ENCODE data around the gene GLT6D1. TPM values are rescaled to one million over a fixed set of nuclear protein-coding genes. Genes with fewer than 3 reads are reported as not detected.

Gene GLT6D1, protein sequence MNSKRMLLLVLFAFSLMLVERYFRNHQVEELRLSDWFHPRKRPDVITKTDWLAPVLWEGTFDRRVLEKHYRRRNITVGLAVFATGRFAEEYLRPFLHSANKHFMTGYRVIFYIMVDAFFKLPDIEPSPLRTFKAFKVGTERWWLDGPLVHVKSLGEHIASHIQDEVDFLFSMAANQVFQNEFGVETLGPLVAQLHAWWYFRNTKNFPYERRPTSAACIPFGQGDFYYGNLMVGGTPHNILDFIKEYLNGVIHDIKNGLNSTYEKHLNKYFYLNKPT
- total RNA-seq, result not detected in 2 replicates

DNA sequence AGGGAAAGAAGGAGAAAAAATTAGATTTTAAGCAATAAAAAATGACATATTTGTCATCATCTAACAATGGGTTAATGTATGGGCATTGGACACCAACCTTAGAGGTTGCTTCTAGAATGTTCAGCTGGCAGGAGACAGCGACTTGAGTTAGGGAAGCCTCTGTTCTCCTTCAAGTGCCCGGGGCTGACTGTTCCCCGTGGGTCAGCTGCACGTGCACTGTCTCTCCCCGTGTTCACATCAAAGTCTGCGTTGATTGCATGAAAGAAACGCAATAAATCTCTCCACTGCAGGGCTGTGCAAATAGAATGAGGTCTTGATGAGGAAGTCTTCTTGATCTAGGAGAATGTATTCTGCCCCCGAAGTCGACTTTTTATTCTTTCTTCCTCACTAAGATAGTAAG, at the start of gene GLT6D1:
TSS of gene GLT6D1 (minus strand) at position 345 of the 400 bp plus-strand sequence. CDS start 353 bp downstream, outside the sequence.

DNA sequence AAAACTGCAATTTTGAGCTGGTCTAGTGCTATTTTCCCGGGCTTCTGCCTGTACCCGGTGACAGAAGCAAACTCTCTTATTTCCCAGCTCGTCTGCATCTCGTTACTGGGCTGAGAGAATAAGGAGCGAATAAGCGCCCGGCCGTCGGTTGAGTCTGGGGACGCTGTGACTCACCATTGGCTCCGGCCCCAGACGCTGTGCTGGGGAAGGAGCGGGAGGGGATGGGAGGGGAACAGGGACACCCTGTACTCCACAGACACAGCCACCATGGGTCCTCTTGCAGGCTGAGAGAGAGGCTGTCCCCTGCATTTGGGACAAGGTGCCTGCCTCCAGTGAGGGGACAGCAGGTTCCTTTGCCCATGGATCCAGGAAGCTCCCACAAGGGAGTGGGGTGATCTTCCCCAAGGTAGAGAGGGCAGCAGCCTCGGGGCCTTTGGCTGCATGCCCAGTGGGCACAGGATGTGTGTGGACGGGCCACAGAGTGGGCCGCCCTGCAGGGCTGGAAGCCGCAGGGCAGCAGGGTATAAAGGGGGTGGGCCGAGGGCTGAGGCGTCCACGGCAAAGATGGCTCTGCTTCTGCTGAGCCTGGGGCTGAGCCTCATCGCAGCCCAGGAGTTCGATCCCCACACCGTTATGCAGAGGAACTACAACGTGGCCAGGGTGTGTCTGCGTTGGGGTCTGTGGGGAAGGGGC, 23.6 kb upstream of the GLT6D1 start, which contains the start of gene LCN9:
TSS of gene LCN9 (plus strand) at position 552 of the 693 bp plus-strand sequence. CDS start at position 565, 13 bp downstream.

Other genes with a start within 250 kb of the GLT6D1 start
- gene PPP1R26, start 159.8 kb downstream of the GLT6D1 start, total RNA-seq, result 20.7 and 30.8 TPM in 2 replicates
- 56.1 and 72.4 TPM in 2 replicates for gene MRPS2, start 138.9 kb downstream of the GLT6D1 start, total RNA-seq
- not detected in 2 replicates for gene LCN1, start 118.1 kb downstream of the GLT6D1 start, total RNA-seq
- not detected in 2 replicates for gene OBP2A, start 93.4 kb downstream of the GLT6D1 start, total RNA-seq
- gene PAEP, start 77.8 kb downstream of the GLT6D1 start, total RNA-seq, result not detected in 2 replicates
- not detected in 2 replicates for gene LCN9, start 23.8 kb upstream of the GLT6D1 start, total RNA-seq
- not detected in 2 replicates for gene SOHLH1, start 59.9 kb upstream of the GLT6D1 start, total RNA-seq
- gene KCNT1, start 62.6 kb upstream of the GLT6D1 start, total RNA-seq, result not detected in 2 replicates

All from hair follicular keratinocyte (primary cell).